COR-L47 (cell line): ENCODE measurements around the gene FOSB.
A peak's percentile ranks its signal among the peaks of the same experiment; 100 is the strongest.

Source experiments
- DNase-seq: peaks from one replicate; lab custom pipeline; 2025; lab: John Stamatoyannopoulos, UW

Gene FOSB

DNA sequence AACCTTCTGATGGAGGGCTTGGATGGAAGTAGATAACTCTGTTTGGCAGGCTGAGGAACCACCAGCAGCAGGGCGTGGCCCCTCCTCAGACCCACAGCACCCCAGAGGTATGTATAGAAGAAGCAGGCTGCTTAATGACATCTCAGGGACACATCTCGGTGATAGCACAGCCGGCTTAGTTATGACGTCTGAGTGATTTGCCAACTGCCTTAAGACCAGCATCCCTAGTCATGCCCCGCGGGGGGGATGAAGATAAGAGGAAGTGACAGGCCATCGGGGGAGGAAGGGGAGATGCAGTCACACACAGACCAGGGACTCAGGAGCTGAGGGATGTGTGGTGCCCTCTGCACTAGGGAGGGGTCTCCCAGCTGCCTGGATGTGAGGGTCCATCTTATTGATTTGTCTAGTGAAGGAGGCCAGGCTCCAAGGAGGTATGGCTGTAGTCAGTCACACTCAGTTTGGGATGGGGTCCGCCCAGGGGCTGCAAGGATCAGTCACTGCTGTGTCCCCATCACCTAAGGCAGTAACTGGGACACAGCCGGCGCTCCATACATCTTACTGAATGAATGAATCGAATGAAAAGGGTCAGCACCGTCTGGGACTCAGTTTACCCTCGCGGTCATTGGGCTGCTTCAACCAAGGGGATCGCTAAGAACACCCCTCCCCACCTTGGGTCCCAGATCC, 24.9 kb upstream of the FOSB start:
- no peak for DNase-seq

GRCh38 chr19:45443462-45444317, 24.1 kb upstream of the FOSB start:
- no peak for DNase-seq

- peak; percentile 55 for DNase-seq
These were observed 23.3 kb upstream of the FOSB start for GRCh38 chr19:45444318-45445041.

DNA sequence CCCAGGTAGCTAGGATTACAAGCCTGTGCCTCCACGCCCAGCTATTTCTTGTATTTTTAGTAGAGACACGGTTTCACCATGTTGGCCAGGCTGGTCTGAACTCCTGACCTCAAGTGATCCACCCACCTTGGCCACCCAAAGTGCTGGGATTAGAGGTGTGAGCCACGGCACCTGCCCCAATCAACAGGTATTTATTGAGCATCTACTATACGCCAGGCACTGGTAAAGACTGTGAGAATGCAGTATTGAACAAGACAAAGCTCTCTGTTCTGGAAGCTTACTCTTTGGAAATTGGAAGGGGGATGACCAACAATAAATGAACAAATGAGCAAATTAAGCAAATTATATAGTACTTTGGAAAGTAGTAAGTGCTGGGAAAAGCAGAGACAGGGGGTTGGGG, 22.7 kb upstream of the FOSB start:
- DNase-seq = no peak

DNA sequence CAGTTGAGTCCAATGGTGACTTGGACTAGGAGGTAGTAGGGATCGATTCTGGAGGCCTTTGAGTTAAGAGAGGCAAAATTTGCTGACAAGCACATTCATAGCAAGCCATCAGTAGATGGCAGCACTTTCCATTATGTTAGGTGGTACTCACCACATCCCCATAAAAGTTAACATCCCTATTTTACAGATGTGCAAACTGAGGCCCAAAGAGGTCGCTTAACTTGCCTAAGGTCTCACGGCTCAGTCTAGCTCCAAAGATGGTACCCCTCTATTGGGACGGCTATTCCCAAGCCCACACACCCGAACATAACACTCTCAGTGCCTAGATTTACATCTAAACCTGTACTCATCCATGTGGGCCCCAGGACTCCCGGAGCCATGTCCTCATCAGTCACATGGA, 21.5 kb upstream of the FOSB start:
- DNase-seq = peak; percentile 30

DNA sequence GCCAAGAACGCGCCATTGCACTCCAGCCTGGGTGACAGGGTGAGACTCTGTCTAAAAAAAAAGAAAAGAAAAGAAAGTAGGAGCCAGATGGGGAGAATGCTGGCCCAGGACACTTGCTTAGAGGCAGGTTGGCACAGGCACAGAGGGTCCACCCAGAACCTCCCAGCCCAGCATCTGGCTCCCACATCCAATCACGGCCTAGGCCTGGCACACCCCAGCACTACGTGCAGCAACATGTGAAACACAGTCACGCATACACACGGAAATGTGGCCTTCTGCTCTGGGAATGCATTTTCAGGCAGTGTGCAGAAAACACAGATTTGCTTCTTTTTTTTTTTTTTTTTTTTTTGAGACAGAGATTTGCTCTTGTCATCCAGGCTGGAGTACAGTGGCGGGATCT, 20.9 kb upstream of the FOSB start:
- no peak for DNase-seq

GRCh38 chr19:45448425-45448756, 19.4 kb upstream of the FOSB start:
- no peak for DNase-seq

GRCh38 chr19:45448887-45449299, 18.9 kb upstream of the FOSB start:
- DNase-seq = no peak

DNA sequence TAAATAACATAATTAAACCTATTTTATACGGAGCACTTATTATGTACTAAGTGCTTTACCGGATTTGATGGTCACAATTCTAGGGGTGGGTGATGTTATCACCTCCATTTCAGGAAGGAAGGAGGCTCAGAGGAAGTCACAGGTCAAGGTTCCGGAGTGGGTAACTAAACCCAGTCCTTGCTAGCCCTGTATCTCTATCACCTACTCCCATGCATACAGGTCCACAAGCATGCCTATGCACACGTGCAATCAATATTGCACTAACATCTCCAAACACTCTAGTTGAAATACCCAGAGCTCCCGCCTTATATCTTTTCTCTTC, 17.8 kb upstream of the FOSB start:
- DNase-seq = no peak

- no peak for DNase-seq
These were observed 16.5 kb upstream of the FOSB start for GRCh38 chr19:45451131-45451849.

GRCh38 chr19:45451850-45452387, 15.9 kb upstream of the FOSB start:
- DNase-seq = no peak

DNA sequence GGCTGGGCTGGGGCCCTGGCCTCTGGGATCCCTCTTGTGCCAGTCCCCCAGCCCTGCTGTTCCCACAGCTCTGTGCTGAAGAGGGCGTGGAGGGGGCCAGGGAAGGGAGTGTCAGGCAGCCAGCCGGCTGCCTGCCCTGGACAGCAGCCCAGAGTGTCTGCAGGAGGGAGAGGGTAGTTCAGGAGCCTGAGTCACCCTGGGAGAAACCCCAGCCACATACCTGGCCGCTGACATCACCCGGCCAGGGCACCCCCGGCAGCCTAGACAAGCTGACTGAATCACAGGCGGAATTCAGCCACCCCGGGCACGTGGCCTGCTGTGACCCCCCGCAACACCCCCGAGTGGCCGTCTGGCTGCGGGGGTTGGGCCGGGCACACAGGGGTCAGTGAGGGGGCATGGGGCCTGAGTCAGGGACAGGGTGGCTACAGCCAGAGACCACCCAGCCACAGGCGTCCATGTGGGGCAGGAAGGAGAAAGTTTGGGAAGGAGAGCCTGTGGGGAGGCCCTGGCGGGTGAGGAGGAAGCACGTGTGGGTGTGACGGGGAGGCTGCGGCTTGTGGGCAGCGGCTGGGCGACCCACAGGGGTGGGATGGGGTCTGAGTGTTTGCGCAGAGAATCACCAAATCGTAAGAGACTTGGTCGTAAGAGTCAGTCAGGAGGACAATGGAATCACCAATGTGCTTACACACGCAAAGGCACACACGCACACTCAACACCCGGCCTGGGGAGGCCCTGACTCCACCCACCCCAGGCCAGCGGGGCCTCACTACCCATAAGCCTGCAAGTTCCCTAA, 11.9 kb upstream of the FOSB start:
- DNase-seq = peak; percentile 42

GRCh38 chr19:45456500-45456815, 11.3 kb upstream of the FOSB start:
- DNase-seq = no peak

- no peak for DNase-seq
These were observed 10.0 kb upstream of the FOSB start for GRCh38 chr19:45457776-45458175.

DNA sequence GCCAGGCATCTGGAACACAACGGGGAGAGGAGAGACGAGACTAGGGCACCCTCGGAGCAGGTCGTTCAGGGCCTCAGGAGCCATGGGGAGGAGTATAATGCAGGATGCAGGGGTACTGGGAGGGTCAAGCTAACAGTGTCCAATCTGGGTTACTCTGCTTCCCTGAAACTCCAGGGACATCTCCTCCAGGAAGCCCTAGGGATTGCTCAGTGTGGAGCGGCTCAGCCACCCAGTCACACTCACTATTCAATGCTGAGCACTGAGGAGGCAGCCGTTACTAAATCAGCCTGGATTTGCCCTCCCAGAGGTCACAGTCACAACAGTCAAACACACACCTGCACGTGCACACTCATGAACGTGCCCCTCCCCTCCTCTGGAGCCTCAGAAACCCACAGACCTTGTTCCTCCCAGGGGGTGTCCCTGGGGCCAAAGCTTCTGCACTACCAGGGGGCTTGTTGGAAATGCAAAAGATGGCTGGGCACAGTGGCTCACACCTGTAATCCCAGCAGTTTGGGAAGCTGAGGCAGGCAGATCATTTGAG, 6.9 kb upstream of the FOSB start:
- DNase-seq = no peak

DNA sequence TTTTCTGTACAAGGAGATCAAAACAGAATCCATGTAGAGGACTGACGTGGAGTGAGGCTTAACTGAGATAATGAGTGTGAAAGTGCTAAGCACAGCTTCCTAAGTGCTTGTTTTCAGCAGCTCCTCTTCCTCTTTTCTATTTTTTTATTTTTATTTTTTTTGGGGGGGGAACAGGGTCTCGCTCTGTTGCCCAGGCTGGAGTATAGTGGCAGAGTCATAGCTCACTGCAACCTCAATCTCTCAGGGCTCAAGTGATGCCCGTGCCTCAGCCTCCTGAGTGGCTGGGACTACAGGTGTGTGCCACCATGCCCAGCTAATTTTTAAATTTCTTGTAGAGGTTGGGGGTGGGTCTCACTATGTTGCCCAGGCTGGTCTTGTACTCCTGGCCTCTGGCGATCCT, 5.6 kb upstream of the FOSB start:
- no peak for DNase-seq

DNA sequence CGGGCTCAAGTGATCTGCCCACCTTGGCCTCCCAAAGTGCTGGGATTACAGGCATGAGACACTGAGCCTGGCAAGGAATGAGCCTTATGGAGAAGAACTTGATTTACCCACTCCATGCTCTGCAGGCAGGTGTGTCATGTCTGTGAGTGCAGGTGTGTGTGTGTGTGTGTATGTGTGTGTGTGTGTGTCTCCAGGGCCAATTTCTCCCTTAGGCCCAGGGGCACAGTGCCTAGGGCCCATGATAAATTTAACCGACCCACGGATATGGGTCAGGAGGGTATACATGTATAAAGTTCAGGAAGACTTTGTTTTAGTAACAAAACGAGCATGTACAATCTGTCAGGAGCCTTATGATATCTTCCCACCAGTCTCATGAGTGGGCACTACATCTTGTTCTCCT, 4.6 kb upstream of the FOSB start:
- no peak for DNase-seq

DNA sequence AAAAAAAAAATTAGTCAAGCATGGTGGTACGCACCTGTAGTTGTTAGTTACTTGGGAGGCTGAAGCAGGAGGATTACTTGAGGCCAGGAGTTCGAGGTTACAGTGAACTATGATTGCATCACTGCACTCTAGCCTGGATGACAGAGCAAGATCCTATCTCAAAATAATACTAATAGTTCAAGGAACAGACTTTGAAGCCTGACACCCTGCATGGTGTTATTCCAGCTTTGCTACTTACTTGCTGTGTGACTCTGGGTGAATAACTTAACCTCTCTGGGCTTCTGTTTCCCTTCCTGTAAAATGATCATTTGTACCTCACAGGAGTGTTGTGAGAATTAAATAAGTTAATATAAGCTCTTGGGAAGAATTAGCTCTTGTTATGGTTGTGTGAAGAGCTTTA, 3.5 kb upstream of the FOSB start:
- no peak for DNase-seq

DNA sequence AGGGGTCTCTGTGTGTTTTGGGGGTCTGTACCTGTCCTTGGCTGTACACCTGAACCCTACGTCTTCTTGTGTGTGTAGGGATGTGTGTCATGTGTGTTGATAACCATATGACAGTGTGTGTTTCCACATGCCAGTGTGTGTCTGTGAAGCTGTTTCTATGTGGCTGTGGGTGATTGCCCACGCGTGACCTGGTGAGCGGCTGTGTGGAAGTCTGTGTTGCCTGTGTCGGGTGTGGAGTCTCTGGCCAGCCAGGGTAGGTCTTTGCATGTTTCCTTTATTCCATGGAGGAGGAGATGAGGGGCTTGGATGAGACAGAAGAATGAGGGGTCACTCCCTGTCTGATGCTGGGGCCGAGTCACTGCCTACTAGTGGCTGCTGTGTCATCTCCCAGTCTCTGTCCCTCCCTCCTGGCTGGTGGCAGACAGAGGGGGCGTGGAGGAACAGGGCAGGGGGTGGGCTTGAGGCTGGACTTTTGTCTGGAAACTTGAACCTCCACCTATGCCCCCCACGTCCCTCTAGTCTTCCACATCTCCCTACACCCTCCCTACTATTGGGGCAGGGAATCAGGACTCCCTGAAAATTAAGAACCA, 2.8 kb upstream of the FOSB start:
- no peak for DNase-seq

DNA sequence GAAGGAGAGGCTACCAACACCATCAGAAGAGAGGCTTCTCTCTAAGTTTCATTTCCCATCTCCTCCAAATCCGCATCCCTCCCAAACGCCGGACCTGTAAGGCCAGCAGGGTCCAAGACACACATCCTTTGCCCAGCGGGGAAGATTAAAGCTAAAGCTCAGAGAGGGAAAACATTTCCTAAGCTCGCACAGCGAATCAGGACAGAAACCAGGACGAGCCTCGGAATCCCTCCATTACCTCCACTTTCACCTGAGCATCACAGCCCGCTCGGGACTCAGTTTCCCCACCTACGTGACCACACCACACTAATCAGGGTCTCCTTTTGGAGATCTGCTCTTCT, 711 bp upstream of the FOSB start:
- DNase-seq = no peak

- no peak for DNase-seq
These were observed 409 bp downstream of the FOSB start for GRCh38 chr19:45468159-45468651.
